GM18505 (cell line): ENCODE data around the gene CMSS1.
A peak's percentile ranks its signal among the peaks of the same experiment; 100 is the strongest.

Experiments
- ATAC-seq: cut with Tn5 transposase; IDR thresholded peaks from one replicate; pipeline ENCODE4 v1.9.1; 2021; ENCODE audit not compliant: unreplicated experiment
- POLR2A ChIP-seq: IDR thresholded peaks from 4 replicates; pipeline ENCODE4 v1.6.1; 2011; ENCODE audit warnings: borderline replicate concordance; ENCODE audit not compliant: insufficient read depth, insufficient read length; ENCODE audit errors: extremely low read depth

Gene CMSS1

GRCh38 chr3:99865321-99865720, 47.7 kb downstream of the CMSS1 start:
- TF ChIP-seq POLR2A, result no peak

DNA sequence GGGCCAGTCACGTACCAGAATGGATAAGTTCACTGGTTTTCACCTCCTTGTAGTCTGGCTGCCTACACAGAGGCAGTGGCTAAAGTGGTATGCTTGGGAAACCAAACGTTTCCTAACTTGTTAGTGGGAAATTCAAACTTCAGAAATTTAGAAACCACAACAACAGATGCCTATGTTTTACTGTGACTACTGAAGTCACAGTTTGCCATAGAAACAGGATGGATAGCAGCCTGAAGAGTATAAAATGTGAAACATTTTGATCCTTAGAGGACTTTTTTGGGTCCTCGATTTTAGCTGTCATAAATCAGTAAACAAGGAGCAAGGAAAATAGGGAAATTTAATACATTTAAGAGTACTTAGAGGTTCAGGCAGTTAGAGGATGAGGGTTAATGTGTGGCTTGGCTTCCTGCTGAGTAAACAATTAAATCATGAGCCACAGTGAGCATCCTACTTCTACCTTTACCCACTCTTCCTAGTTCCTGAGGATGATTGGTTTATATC, 48.6 kb downstream of the CMSS1 start:
- no peak for ATAC-seq
- no peak for TF ChIP-seq POLR2A

More at GRCh38 chr3:99865321-99865720, 47.7 kb downstream of the CMSS1 start:
- ATAC-seq, result no peak

GRCh38 chr3:99867594-99868310, 50.1 kb downstream of the CMSS1 start:
- no peak for ATAC-seq
- TF ChIP-seq POLR2A, result no peak

DNA sequence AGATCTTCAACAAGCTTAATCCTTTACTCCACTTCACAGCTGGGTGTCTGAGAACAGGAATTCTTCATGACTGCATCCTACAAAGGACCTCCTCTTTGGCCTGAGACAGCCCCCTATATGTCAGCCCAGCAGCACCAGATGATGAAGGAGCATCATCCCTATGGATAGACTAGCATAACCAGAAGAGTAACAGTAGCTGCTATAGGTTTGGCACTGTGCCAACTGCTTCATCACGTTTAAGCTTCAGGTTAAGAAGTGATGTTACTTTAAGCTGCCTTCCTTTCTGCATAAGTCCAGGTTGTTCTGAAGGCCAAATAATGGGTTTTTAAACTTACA, 50.6 kb downstream of the CMSS1 start:
- no peak for ATAC-seq
- TF ChIP-seq POLR2A, result no peak

- no peak for TF ChIP-seq POLR2A
- ATAC-seq, result no peak
Observed at GRCh38 chr3:99869621-99870020, 52.0 kb downstream of the CMSS1 start.

DNA sequence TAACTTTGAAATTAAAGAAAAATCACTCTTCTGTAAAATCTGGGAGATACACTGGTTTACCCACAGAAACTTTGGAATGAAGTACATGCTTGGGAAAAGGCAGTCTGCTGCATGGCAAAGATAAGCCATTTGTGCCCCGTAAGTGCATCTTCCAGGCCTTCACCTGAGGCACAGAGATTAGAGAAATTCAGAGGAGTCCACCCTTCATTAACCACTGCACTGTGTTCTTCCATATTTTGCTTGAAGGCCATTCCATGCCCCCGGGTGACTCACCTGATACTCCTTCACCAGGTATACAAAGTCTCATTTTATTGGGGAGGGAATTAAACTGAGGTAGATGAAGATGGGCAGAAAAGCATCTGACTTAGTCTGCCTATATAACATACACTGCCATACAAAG, 53.0 kb downstream of the CMSS1 start:
- ATAC-seq, result no peak
- TF ChIP-seq POLR2A, result no peak

DNA sequence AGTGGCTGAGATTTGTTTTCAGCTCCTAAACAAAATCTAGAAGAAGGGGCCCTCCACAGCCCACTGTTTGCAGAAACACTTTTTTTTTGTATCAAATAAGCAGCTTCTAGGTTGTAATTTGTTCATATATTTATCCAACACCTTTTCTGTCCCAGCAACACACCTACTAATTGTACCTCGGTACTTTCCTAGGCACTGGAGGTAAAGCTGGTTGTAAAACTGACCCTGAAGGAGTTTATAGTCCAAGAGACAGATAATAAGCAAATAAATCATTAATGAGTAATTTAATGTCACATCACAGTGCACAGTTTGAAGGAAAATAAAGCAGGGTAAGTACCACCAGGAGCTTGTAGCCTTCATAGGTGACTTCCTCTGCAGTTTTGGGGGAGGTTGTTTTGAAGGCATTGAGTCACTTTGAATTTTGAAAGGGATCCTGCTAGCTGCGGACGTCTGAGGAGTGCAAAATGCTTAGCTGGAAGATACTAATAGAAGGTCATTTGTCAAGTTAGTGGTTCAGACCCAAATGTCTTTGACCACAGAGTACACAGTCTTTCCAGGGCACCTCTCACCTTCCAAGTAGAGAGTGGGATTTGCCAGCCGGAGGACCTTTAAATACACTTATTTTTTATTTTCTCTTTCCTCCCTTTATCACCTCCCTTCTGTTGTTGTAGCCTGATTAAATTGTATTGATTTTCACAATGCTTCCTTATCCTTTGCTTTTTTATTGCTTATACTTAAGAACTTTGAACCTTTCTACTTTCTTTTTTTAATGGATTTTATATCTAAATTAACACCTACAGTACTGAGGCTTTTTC, 53.8 kb downstream of the CMSS1 start:
- ATAC-seq, result no peak
- TF ChIP-seq POLR2A, result no peak

DNA sequence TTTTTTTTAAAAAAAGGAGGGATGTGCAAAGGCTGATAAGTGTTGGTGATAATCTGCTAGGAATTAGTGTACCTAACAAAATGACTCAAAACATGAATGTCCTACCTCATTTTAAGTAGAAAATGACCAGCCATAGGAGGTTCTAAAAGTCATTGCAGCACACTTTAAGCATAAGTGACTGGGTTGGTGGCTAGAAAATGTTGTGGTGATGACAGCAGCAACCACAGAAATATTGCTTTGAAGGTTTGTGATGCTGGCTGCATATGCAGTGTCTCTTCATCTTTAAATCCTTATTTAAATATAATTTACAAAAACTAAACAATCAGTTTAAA, 55.2 kb downstream of the CMSS1 start:
- ATAC-seq, result peak; percentile 47
- no peak for TF ChIP-seq POLR2A

DNA sequence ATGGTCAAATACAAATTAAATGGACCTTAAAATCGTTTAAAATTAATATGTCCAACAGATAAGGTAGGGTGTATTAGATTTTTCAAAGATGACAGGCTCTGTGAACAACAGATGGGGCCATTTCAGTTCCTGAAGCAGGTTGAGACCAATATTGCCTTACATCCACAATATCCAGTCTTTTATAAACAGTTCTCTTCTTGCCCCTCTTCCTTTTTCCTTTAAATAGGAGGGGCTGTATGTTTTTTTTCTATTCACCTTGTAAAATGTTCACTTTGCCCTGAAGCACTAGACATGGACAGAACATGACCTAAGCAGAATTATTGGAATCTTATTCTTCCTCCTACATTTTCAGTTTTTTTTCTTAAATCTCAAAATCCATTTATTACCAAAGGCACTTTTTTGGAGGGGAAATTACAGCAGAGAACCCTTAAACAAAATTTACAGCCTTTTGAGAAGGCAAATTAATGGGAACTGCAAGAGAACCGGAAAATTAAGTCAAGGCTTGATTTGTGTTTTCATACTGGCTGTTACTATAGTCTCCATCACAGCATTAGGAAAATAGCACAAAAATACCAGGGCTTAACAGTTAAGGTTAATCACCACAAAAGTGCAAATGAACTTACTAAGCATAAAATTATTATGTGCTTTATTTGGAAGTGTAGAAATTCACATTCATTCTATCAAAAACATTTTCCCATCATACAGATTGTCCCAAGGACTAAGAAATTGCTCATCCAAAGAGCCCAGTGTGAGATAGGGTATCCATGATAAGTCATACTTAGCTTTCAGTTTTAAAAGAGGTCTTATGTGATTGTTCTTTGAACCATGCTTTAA, 55.8 kb downstream of the CMSS1 start:
- no peak for ATAC-seq
- no peak for TF ChIP-seq POLR2A

- no peak for TF ChIP-seq POLR2A
- ATAC-seq, result no peak
Observed at GRCh38 chr3:99874237-99875002, 56.8 kb downstream of the CMSS1 start.

GRCh38 chr3:99875581-99875928, 57.9 kb downstream of the CMSS1 start:
- no peak for TF ChIP-seq POLR2A
- ATAC-seq, result no peak

- peak; percentile 82 for ATAC-seq
- TF ChIP-seq POLR2A, result peak; percentile 57
Observed at GRCh38 chr3:99875929-99876841, 58.5 kb downstream of the CMSS1 start.
